ENCODE data around the gene EVI5L. TPM values are rescaled to one million over a fixed set of nuclear protein-coding genes. Genes with fewer than 3 reads are reported as not detected.

The EVI5L gene
- total and polyA plus RNA-seq, 2 donors (not counting 3 experiments of a cell fraction or from before 2014, with no cell fraction given): 11.9 to 13.5 TPM

DNA sequence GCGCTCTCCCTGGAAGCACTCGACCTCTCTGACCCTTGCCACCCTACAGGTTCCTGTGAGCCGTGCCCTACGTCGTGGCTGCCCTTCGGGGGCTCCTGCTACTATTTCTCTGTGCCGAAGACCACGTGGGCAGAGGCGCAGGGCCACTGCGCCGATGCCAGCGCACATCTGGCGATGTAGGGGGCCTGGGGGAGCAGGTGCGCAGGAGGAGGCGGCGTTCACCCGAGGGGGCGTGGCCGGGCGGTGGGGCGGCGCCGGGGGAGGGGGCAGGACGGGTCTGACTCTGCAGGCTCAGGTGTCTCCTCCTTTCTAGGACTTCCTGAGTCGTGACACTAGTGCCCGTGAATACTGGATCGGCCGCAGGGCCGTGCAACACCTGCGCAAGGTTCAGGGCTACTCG lies 40.6 kb upstream of the EVI5L start:
- TF ChIP-seq POLR2AphosphoS5 (IDR thresholded peaks at IDR 0.05; ENCODE audit: insufficient read depth, low read depth, low read length) (no peak), EZH2 (IDR thresholded peaks at IDR 0.05; ENCODE audit: borderline replicate concordance, low read depth, low read length, severe bottlenecking) (no peak), POLR2A (IDR thresholded peaks at IDR 0.05; ENCODE audit: low read depth, low read length) (no peak), MYC (IDR thresholded peaks at IDR 0.05; ENCODE audit: low read depth, low read length) (no peak), FOS (IDR thresholded peaks at IDR 0.05; ENCODE audit: borderline replicate concordance, insufficient read depth, low read length) (no peak), GATA2 (IDR thresholded peaks at IDR 0.05; ENCODE audit: insufficient read depth, insufficient read length, low read depth, low read length) (no peak), JUN (IDR thresholded peaks at IDR 0.05; ENCODE audit: borderline replicate concordance, insufficient read depth, insufficient read length, low read depth) (no peak)
- TF ChIP-seq, protein P1, sequence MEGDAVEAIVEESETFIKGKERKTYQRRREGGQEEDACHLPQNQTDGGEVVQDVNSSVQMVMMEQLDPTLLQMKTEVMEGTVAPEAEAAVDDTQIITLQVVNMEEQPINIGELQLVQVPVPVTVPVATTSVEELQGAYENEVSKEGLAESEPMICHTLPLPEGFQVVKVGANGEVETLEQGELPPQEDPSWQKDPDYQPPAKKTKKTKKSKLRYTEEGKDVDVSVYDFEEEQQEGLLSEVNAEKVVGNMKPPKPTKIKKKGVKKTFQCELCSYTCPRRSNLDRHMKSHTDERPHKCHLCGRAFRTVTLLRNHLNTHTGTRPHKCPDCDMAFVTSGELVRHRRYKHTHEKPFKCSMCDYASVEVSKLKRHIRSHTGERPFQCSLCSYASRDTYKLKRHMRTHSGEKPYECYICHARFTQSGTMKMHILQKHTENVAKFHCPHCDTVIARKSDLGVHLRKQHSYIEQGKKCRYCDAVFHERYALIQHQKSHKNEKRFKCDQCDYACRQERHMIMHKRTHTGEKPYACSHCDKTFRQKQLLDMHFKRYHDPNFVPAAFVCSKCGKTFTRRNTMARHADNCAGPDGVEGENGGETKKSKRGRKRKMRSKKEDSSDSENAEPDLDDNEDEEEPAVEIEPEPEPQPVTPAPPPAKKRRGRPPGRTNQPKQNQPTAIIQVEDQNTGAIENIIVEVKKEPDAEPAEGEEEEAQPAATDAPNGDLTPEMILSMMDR (IDR thresholded peaks at IDR 0.05; ENCODE audit: extremely low read depth in 1 of 2, insufficient read depth in 1 of 2, low read depth in 1 of 2, low read length in 2 of 2): no peak
- TF ChIP-seq, protein P2, sequence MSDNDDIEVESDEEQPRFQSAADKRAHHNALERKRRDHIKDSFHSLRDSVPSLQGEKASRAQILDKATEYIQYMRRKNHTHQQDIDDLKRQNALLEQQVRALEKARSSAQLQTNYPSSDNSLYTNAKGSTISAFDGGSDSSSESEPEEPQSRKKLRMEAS (IDR thresholded peaks at IDR 0.05; ENCODE audit: insufficient read depth, insufficient read length): no peak
- H3K9me3 ChIP-seq (replicated peaks; ENCODE audit: control insufficient read depth, insufficient read depth, low read length): no peaks in the 10 kb centered on the region
- DNase-seq (ENCODE audit: low read depth, low spot score) (no peak), FAIRE-seq (no peak)
- no peaks in the 10 kb centered on the region for H3K79me2 ChIP-seq (ENCODE audit: control insufficient read depth, insufficient read depth, low read length)
- H3K4me3 ChIP-seq (replicated peaks in 1 of 3; ENCODE audit: insufficient read depth in 1 of 3, low read depth in 1 of 3, low read length in 3 of 3): peak overlapping the region in 1 of 3 experiments; percentile 49
- H2AFZ ChIP-seq (ENCODE audit: low read depth, low read length): no peak overlapping the region
- H3K36me3 ChIP-seq (ENCODE audit: control insufficient read depth in 2 of 2, extremely low read depth in 1 of 2, insufficient read depth in 2 of 2, low read length in 2 of 2): peaks cover 0 to 2% of the 10 kb centered on the region in 2 experiments
- dilution Hi-C loops (cut with MboI; ENCODE audit: extremely low pct_ligation_motif_present, low sequenced_read_pairs): no loop called here
- intact Hi-C loops (cut with micrococcal nuclease): no loop called here
- H3K9me1 ChIP-seq (replicated peaks; ENCODE audit: control insufficient read depth, extremely low read depth, insufficient read depth, low read length): no peaks in the 10 kb centered on the region
- CTCF ChIA-PET: interaction anchor here (1.1 to 1.6 kb wide), 2 partner anchors 10 to 109 kb away, joined by 5 to 8 read pairs; partner anchors contain the start of gene TRAPPC5
- H3K4me1 ChIP-seq (ENCODE audit: control insufficient read depth, extremely low read depth, insufficient read depth, low read length): peaks cover 9% of the 10 kb centered on the region
- H3K27me3 ChIP-seq (ENCODE audit: control insufficient read depth in 2 of 2, insufficient read depth in 2 of 2, low read length in 2 of 2): no peaks in the 10 kb centered on the region
- no peak overlapping the region for H3K27ac ChIP-seq (ENCODE audit: insufficient read depth, low read depth, low read length)
- no peak overlapping the region for H3K9ac ChIP-seq (replicated peaks; ENCODE audit: extremely low read depth, insufficient read depth, low read length)
- no peaks in the 10 kb centered on the region for H4K20me1 ChIP-seq (replicated peaks; ENCODE audit: control insufficient read depth, extremely low read depth, insufficient read depth, low read length)
- peak overlapping the region; percentile 4 for H3K4me2 ChIP-seq (ENCODE audit: insufficient read depth, low read length)
- POLR2A ChIA-PET: no interaction called here
- no TSS peak for BruUV-seq (replicated peaks)

All from endothelial cell of umbilical vein (primary cell).